KMS-11 (cell line): ENCODE measurements around the gene RNF213.

Experiments
- H2AFZ ChIP-seq: fragments of 200-600 bp; sonication (generic); 2 replicates; pipeline ENCODE4 v1.6.1; 2016; ENCODE audit warnings: antibody characterized with exemption, mixed run types, low read depth
- H3K27ac ChIP-seq: fragments of 200-600 bp; sonication (generic); 2 replicates; pipeline ENCODE4 v1.6.1; 2016; ENCODE audit warnings: mild to moderate bottlenecking, mixed run types
- H3K27me3 ChIP-seq: fragments of 200-600 bp; sonication (generic); 2 replicates; pipeline ENCODE4 v1.6.1; 2017; ENCODE audit warnings: mild to moderate bottlenecking, low read depth, mixed run types, moderate library complexity; ENCODE audit not compliant: insufficient read depth
- H3K36me3 ChIP-seq: fragments of 200-600 bp; sonication (generic); 2 replicates; pipeline ENCODE4 v1.6.1; 2017; ENCODE audit warnings: mild to moderate bottlenecking, mixed run types; ENCODE audit not compliant: insufficient read depth
- H3K4me1 ChIP-seq: fragments of 200-600 bp; sonication (generic); 2 replicates; pipeline ENCODE4 v1.6.1; 2016; ENCODE audit warnings: mild to moderate bottlenecking, low read depth, mixed run types; ENCODE audit not compliant: poor library complexity, severe bottlenecking
- H3K4me2 ChIP-seq: fragments of 200-600 bp; sonication (generic); 2 replicates; pipeline ENCODE4 v1.7.0; 2016; ENCODE audit warnings: mild to moderate bottlenecking, mixed run types
- H3K4me3 ChIP-seq: fragments of 200-600 bp; sonication (generic); IDR thresholded peaks from 2 replicates; pipeline ENCODE4 v1.6.1; 2017; ENCODE audit warnings: low read depth, low read length, mixed read lengths; ENCODE audit not compliant: insufficient read depth
- H3K79me2 ChIP-seq: fragments of 200-600 bp; sonication (generic); 2 replicates; pipeline ENCODE4 v1.6.1; 2016; ENCODE audit warnings: low read depth, mixed run types; ENCODE audit not compliant: insufficient read depth
- H3K9ac ChIP-seq: fragments of 200-600 bp; sonication (generic); 2 replicates; pipeline ENCODE4 v1.6.1; 2016; ENCODE audit warnings: mild to moderate bottlenecking, mixed run types
- H4K20me1 ChIP-seq: fragments of 200-600 bp; sonication (generic); 2 replicates; pipeline ENCODE4 v1.6.1; 2016; ENCODE audit warnings: mild to moderate bottlenecking, mixed run types; ENCODE audit not compliant: insufficient read depth
- CTCF ChIP-seq: fragments of 200-600 bp; sonication (generic); conservative IDR thresholded peaks from 2 replicates; pipeline ENCODE4 v1.6.1; 2017; ENCODE audit warnings: low read depth, mild to moderate bottlenecking, antibody characterized with exemption, low read length, moderate library complexity, mixed read lengths

The RNF213 gene

GRCh38 chr17:80217703-80218362 lies 42.8 kb upstream of the RNF213 start:
- H3K36me3 ChIP-seq: no peaks in the 10 kb centered on the region
- peaks cover 14% of the 10 kb centered on the region for H3K4me1 ChIP-seq
- no peaks in the 10 kb centered on the region for H3K27me3 ChIP-seq
- no peak overlapping the region for H2AFZ ChIP-seq
- H3K9ac ChIP-seq: no peak overlapping the region
- H3K27ac ChIP-seq: no peak overlapping the region
- H3K4me2 ChIP-seq: no peak overlapping the region
- no peak for TF ChIP-seq CTCF
- no peaks in the 10 kb centered on the region for H4K20me1 ChIP-seq
- H3K79me2 ChIP-seq: peaks cover 13% of the 10 kb centered on the region; the same call in 1 of the 2 replicates
- H3K4me3 ChIP-seq: no peak overlapping the region

- H3K4me2 ChIP-seq: peak overlapping the region; percentile 65; the same call in 1 of the 2 replicates
- H3K36me3 ChIP-seq: no peaks in the 10 kb centered on the region
- no peaks in the 10 kb centered on the region for H4K20me1 ChIP-seq
- H3K27ac ChIP-seq: no peak overlapping the region
- no peak overlapping the region for H3K4me3 ChIP-seq
- TF ChIP-seq CTCF: no peak
- peaks cover 13% of the 10 kb centered on the region; the same call in 1 of the 2 replicates for H3K79me2 ChIP-seq
- peaks cover 14% of the 10 kb centered on the region for H3K4me1 ChIP-seq
- no peaks in the 10 kb centered on the region for H3K27me3 ChIP-seq
- H3K9ac ChIP-seq: no peak overlapping the region
- H2AFZ ChIP-seq: no peak overlapping the region
Measured at GRCh38 chr17:80218391-80218790, 42.3 kb upstream of the RNF213 start.

GRCh38 chr17:80219013-80219762 lies 41.5 kb upstream of the RNF213 start:
- Histone ChIP-seq H3K4me1 (peaks cover 14% of the 10 kb centered on the region), H2AFZ (no peak overlapping the region), H3K27ac (peak overlapping the region; percentile 81)

GRCh38 chr17:80219763-80220053 lies 40.9 kb upstream of the RNF213 start:
- Histone ChIP-seq H4K20me1 (no peaks in the 10 kb centered on the region), H3K79me2 (peaks cover 13% of the 10 kb centered on the region; the same call in 1 of the 2 replicates), H3K4me2 (peak overlapping the region; percentile 65), H2AFZ (peak overlapping the region; percentile 39; the same call in 1 of the 2 replicates), H3K9ac (peak overlapping the region; percentile 91), H3K27ac (peak overlapping the region; percentile 81), H3K4me1 (peaks cover 14% of the 10 kb centered on the region), H3K27me3 (no peaks in the 10 kb centered on the region), H3K36me3 (no peaks in the 10 kb centered on the region), H3K4me3 (no peak overlapping the region)
- TF ChIP-seq CTCF: no peak

More at GRCh38 chr17:80219013-80219762, 41.5 kb upstream of the RNF213 start:
- H3K4me2 ChIP-seq: peak overlapping the region; percentile 65
- TF ChIP-seq CTCF: no peak
- no peaks in the 10 kb centered on the region for H3K27me3 ChIP-seq
- H3K36me3 ChIP-seq: no peaks in the 10 kb centered on the region
- peaks cover 13% of the 10 kb centered on the region; the same call in 1 of the 2 replicates for H3K79me2 ChIP-seq
- H3K9ac ChIP-seq: peak overlapping the region; percentile 91
- H4K20me1 ChIP-seq: no peaks in the 10 kb centered on the region
- no peak overlapping the region for H3K4me3 ChIP-seq
